ENCODE data around the gene RALY. TPM values are rescaled to one million over a fixed set of nuclear protein-coding genes. Genes with fewer than 3 reads are reported as not detected.
"Not testable (repeated sequence)": the region's sequence is repeated elsewhere in the genome, so short reads cannot be mapped to it uniquely, and the experiment has no call there.

Gene RALY
- total and polyA plus RNA-seq, 10 of the 15 experiments (the other 5 are each of a cell fraction or from before 2014, with no cell fraction given): 1.2 to 246 (median 137) TPM

DNA sequence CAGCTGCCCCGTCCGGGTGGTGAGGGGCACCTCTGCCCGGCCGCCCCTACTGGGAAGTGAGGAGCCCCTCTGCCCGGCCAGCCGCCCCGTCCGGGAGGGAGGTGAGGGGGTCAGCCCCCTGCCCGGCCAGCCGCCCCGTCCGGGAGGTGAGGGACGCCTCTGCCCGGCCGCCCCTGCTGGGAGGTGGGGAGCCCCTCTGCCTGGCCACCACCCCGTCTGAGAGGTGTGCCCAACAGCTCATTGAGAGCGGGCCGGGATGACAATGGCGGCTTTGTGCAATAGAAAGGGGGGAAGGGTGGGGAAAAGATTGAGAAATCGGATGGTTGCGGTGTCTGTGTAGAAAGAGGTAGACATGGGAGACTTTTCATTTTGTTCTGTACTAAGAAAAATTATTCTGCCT is 139.2 kb downstream of the RALY start:
- RAD21 ChIA-PET (ENCODE audit: unreplicated experiment); intact Hi-C loops (cut with micrococcal nuclease; ENCODE audit: unreplicated experiment); POLR2A ChIA-PET; H3K79me2 ChIP-seq (ENCODE audit: control insufficient read depth, insufficient read depth, low read length); ATAC-seq; CTCF ChIA-PET; H3K27ac ChIP-seq (ENCODE audit: control insufficient read depth, insufficient read depth); BruUV-seq (replicated peaks); H3K4me3 ChIP-seq; H3K9ac ChIP-seq (ENCODE audit: control insufficient read depth, insufficient read depth, low read length); DNase-seq (ENCODE audit: low read depth, low spot score); H4K20me1 ChIP-seq (ENCODE audit: control insufficient read depth, insufficient read depth); H3K4me2 ChIP-seq (ENCODE audit: control insufficient read depth, insufficient read depth); H3K36me3 ChIP-seq (ENCODE audit: control insufficient read depth in 2 of 2, insufficient read depth in 2 of 2, low read length in 1 of 2); in situ Hi-C loops (cut with MboI); FAIRE-seq; H3K27me3 ChIP-seq (replicated peaks in 1 of 2; ENCODE audit: control insufficient read depth in 2 of 2, insufficient read depth in 2 of 2, low read length in 1 of 2); H2AFZ ChIP-seq (ENCODE audit: control insufficient read depth, low read depth, low read length); H3K4me1 ChIP-seq (ENCODE audit: control insufficient read depth, insufficient read depth, low read length); H3K9me3 ChIP-seq (replicated peaks; ENCODE audit: control insufficient read depth, insufficient read depth, low read length); SMC1A ChIA-PET (ENCODE audit: uncharacterized antibody, unreplicated experiment): not testable (repeated sequence)
- 64% methylated on average over 6 of the region's 21 CpGs for WGBS (ENCODE audit: insufficient coverage, insufficient replicate concordance, low lambda C conversion rate, missing lambda C conversion rate)

DNA sequence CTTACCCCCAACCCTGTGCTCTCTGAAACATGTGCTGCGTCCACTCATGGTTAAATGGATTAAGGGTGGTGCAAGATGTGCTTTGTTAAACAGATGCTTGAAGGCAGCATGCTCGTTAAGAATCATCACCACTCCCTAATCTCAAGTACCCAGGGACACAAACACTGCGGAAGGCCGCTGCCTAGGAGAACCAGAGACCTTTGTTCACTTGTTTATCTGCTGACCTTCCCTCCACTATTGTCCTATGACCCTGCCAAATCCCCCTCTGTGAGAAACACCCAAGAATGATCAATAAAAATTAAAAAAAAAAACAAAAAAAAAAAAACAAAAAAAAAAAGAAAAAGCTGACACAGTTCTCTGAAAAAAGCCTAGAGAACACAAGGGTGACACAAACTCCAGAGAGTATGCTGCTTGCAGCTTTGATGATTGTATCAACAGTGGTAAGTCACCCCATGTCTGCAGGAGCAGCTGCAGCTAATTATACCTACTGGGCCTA is 139.7 kb downstream of the RALY start:
- H3K4me1 ChIP-seq (ENCODE audit: control insufficient read depth, insufficient read depth, low read length); ATAC-seq; FAIRE-seq; in situ Hi-C loops (cut with MboI); H2AFZ ChIP-seq (ENCODE audit: control insufficient read depth, low read depth, low read length); H3K27me3 ChIP-seq (replicated peaks in 1 of 2; ENCODE audit: control insufficient read depth in 2 of 2, insufficient read depth in 2 of 2, low read length in 1 of 2); BruUV-seq (replicated peaks); H3K27ac ChIP-seq (ENCODE audit: control insufficient read depth, insufficient read depth); H4K20me1 ChIP-seq (ENCODE audit: control insufficient read depth, insufficient read depth); H3K36me3 ChIP-seq (ENCODE audit: control insufficient read depth in 2 of 2, insufficient read depth in 2 of 2, low read length in 1 of 2); H3K4me2 ChIP-seq (ENCODE audit: control insufficient read depth, insufficient read depth); intact Hi-C loops (cut with micrococcal nuclease; ENCODE audit: unreplicated experiment); H3K4me3 ChIP-seq; DNase-seq (ENCODE audit: low read depth, low spot score); H3K9me3 ChIP-seq (replicated peaks; ENCODE audit: control insufficient read depth, insufficient read depth, low read length); H3K9ac ChIP-seq (ENCODE audit: control insufficient read depth, insufficient read depth, low read length); H3K79me2 ChIP-seq (ENCODE audit: control insufficient read depth, insufficient read depth, low read length): not testable (repeated sequence)
- ChIA-PET SMC1A (ENCODE audit: uncharacterized antibody, unreplicated experiment) (interaction anchor here (0.6 kb wide), 1 partner anchor 166 kb away, joined by 4 read pairs; no protein-coding TSS in a partner anchor), POLR2A (interaction anchor here (0.7 kb wide), 2 partner anchors 21 to 178 kb away, joined by 4 to 6 read pairs; no protein-coding TSS in a partner anchor), RAD21 (ENCODE audit: unreplicated experiment) (interaction anchor here (0.6 to 0.7 kb wide), 2 partner anchors 310 to 573 kb away, joined by 3 read pairs; no protein-coding TSS in a partner anchor), CTCF (interaction anchor here (0.6 kb wide), 1 partner anchor 132 kb away, joined by 3 read pairs; no protein-coding TSS in a partner anchor)
- WGBS (ENCODE audit: insufficient coverage, insufficient replicate concordance, low lambda C conversion rate, missing lambda C conversion rate): 26% methylated on average over 2 of the region's 4 CpGs

Small RNA genes lying within 50 kb of the gene (microRNA-seq; reads per million reads assigned to microRNA genes)
- gene MIR4755: 1.3 reads per million

Small RNA genes lying within 50 kb of the gene (small RNA-seq; reads per million reads assigned to genes)
- not detected for gene MIR4755

Other genes with a start within 250 kb of the RALY start
- 46.6 and 47.7 TPM in 2 replicates for gene CHMP4B, start 182.6 kb upstream of the RALY start, total RNA-seq (2014; rRNA removed)
- gene CHMP4B, start 182.6 kb upstream of the RALY start, total RNA-seq (2014; rRNA removed; fragmentation: Illumina TruSeq; extraction: Trizol): 52.6 and 54.1 TPM in 2 replicates
- gene CHMP4B, start 182.6 kb upstream of the RALY start, total RNA-seq (2021): 96.3 and 98.7 TPM in 2 replicates
- 63.3 and 64.9 TPM in 2 replicates for gene CHMP4B, start 182.6 kb upstream of the RALY start, polyA plus RNA-seq (2011; rRNA removed)
- 117 and 118 TPM in 2 replicates for gene CHMP4B, start 182.6 kb upstream of the RALY start, polyA plus RNA-seq (2014; fragmentation: Illumina TruSeq; extraction: Trizol)
- gene CHMP4B, start 182.6 kb upstream of the RALY start, polyA plus RNA-seq (2014; fragmentation: Nextera tagmentation; extraction: Ambion mirVana): 10 to 100 TPM in 1 of 2 experiments, 1 to 10 TPM in 1; 4.2 to 12.9 TPM
- gene CHMP4B, start 182.6 kb upstream of the RALY start, polyA plus RNA-seq (2014; rRNA removed): 102 and 105 TPM in 2 replicates
- 1 to 10 TPM; 5.0 to 6.7 TPM for gene CHMP4B, start 182.6 kb upstream of the RALY start, polyA plus RNA-seq (2016; fragmentation: Nextera tagmentation; extraction: Ambion mirVana)
- gene EIF2S2, start 118.3 kb downstream of the RALY start, total RNA-seq (2014; rRNA removed): 78.6 and 96.7 TPM in 2 replicates
- gene EIF2S2, start 118.3 kb downstream of the RALY start, total RNA-seq (2014; rRNA removed; fragmentation: Illumina TruSeq; extraction: Trizol): 144 and 153 TPM in 2 replicates
- 80.2 and 84.1 TPM in 2 replicates for gene EIF2S2, start 118.3 kb downstream of the RALY start, total RNA-seq (2021)
- gene EIF2S2, start 118.3 kb downstream of the RALY start, polyA plus RNA-seq (2011; rRNA removed): 88.7 and 134 TPM in 2 replicates
- 153 and 161 TPM in 2 replicates for gene EIF2S2, start 118.3 kb downstream of the RALY start, polyA plus RNA-seq (2014; fragmentation: Illumina TruSeq; extraction: Trizol)
- gene EIF2S2, start 118.3 kb downstream of the RALY start, polyA plus RNA-seq (2014; fragmentation: Nextera tagmentation; extraction: Ambion mirVana): 100 to 1,000 TPM in 1 of 2 experiments, 10 to 100 TPM in 1; 60.2 to 103 TPM
- 76.0 and 84.6 TPM in 2 replicates for gene EIF2S2, start 118.3 kb downstream of the RALY start, polyA plus RNA-seq (2014; rRNA removed)
- 10 to 100 TPM; 78.1 to 79.0 TPM for gene EIF2S2, start 118.3 kb downstream of the RALY start, polyA plus RNA-seq (2016; fragmentation: Nextera tagmentation; extraction: Ambion mirVana)
- gene ASIP, start 247.5 kb downstream of the RALY start, total RNA-seq (2014; rRNA removed): not detected in 2 replicates
- not detected in 2 replicates for gene ASIP, start 247.5 kb downstream of the RALY start, total RNA-seq (2014; rRNA removed; fragmentation: Illumina TruSeq; extraction: Trizol)
- gene ASIP, start 247.5 kb downstream of the RALY start, total RNA-seq (2021): not detected in 2 replicates
- gene ASIP, start 247.5 kb downstream of the RALY start, polyA plus RNA-seq (2011; rRNA removed): not detected in 2 replicates
- gene ASIP, start 247.5 kb downstream of the RALY start, polyA plus RNA-seq (2014; fragmentation: Illumina TruSeq; extraction: Trizol): not detected in 2 replicates
- gene ASIP, start 247.5 kb downstream of the RALY start, polyA plus RNA-seq (2014; fragmentation: Nextera tagmentation; extraction: Ambion mirVana): not detected
- 0.29 TPM in 1 of 2 replicates, not detected in the other for gene ASIP, start 247.5 kb downstream of the RALY start, polyA plus RNA-seq (2014; rRNA removed)
- gene ASIP, start 247.5 kb downstream of the RALY start, polyA plus RNA-seq (2016; fragmentation: Nextera tagmentation; extraction: Ambion mirVana): not detected

All from GM12878 (cell line).